ENCODE measurements around the gene KIAA1671.

GRCh38 chr22:25048659-25049647 is 96.4 kb downstream of the KIAA1671 start:
- TF ChIP-seq POLR2AphosphoS5 (IDR thresholded peaks at IDR 0.05; ENCODE audit: low read depth, low read length) (no peak), TAF1 (IDR thresholded peaks at IDR 0.05; ENCODE audit: low read depth, low read length) (no peak), POLR2A (IDR thresholded peaks at IDR 0.05; ENCODE audit: low read depth, low read length) (no peak), PAX5 (IDR thresholded peaks at IDR 0.05; ENCODE audit: insufficient read depth, low read length, severe bottlenecking) (no peak), SPI1 (IDR thresholded peaks at IDR 0.05; ENCODE audit: low read depth, low read length) (no peak)

All from GM12891 (cell line).